SH-SY5Y (cell line): ENCODE results near the gene PGGHG.

Experiments used
- GATA2 ChIP-seq: IDR thresholded peaks from 2 replicates; pipeline ENCODE4 v1.6.1; 2011; ENCODE audit warnings: mild to moderate bottlenecking, low read depth, low read length
- GATA3 ChIP-seq: IDR thresholded peaks from 2 replicates; pipeline ENCODE4 v1.6.1; 2011; ENCODE audit warnings: low read depth, mild to moderate bottlenecking, low read length, moderate library complexity

DNA sequence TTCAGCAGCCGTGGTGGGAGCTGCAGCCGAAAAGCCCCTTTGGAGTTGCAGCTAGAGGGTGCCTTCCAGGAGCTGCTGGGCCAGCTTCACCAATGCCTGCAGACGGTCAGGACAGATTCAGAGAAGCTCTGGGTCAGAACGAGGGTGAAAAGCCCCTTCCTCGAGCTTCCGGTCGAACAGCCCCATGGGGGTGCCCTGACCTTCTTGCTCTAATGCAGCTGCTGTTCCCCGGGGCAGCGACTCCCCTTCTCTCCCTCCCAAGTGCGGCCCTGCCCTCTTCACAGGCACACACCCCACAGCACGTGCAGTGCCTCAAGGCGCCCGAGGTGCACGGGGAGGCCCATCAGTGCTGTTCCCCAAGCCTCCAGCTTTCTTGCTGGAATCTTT lies 41.4 kb downstream of the PGGHG start:
- TF ChIP-seq GATA3 (no peak), GATA2 (no peak)
